H1 (cell line): ENCODE data around the gene ABHD1. TPM values are rescaled to one million over a fixed set of nuclear protein-coding genes. Genes with fewer than 3 reads are reported as not detected.

Source experiments
- CTCF ChIA-PET: fragments of 300-600 bp; sonication (Branson Sonifier 250); formaldehyde crosslinking; loops from one replicate; lab custom pipeline; 2021; ENCODE audit not compliant: partially characterized antibody; lab: Charles Lee
- POLR2A ChIA-PET: fragments of 300-600 bp; sonication (Branson Sonifier 250); formaldehyde crosslinking; loops from one replicate; lab custom pipeline; 2021; ENCODE audit warnings: inconsistent platforms; ENCODE audit not compliant: partially characterized antibody; lab: Charles Lee
- DNase-seq, 2 experiments: peaks; one replicate each; pipeline versions ENCODE4 v3.0.0 to v3.0.0-alpha.2; 2010 to 2022; ENCODE audit warnings: low spot score in 2 of 2, low read depth in 1 of 2, mixed read lengths in 1 of 2
- FAIRE-seq: peaks from 2 replicates; lab custom pipeline; 2011; peaks lifted over from hg19 to GRCh38; lab: Jason Lieb, UNC
- H2AFZ ChIP-seq: 2 replicates; pipeline ENCODE4 v1.8.1; 2012; ENCODE audit warnings: low read length, inconsistent platforms
- H2AK5ac ChIP-seq: 2 replicates; pipeline ENCODE4 v1.6.1; 2013; ENCODE audit warnings: low read depth, low read length
- H2BK120ac ChIP-seq: replicated peaks from 2 replicates; pipeline ENCODE3; 2013; ENCODE audit warnings: low read depth, low read length, inconsistent platforms
- H2BK12ac ChIP-seq: 2 replicates; pipeline ENCODE4 v1.6.1; 2013; ENCODE audit warnings: low read depth, low read length
- H2BK15ac ChIP-seq: 2 replicates; pipeline ENCODE4 v1.6.1; 2013; ENCODE audit warnings: low read length
- H2BK20ac ChIP-seq: 2 replicates; pipeline ENCODE4 v1.6.1; 2013; ENCODE audit warnings: low read length
- H2BK5ac ChIP-seq: 2 replicates; pipeline ENCODE4 v1.6.1; 2013; ENCODE audit warnings: low read depth, low read length
- H3K14ac ChIP-seq: 2 replicates; pipeline ENCODE4 v1.6.1; 2013; ENCODE audit warnings: inconsistent platforms; ENCODE audit not compliant: insufficient read length
- H3K18ac ChIP-seq: 2 replicates; pipeline ENCODE4 v1.6.1; 2013; ENCODE audit warnings: low read length; ENCODE audit errors: extremely low read depth
- H3K23ac ChIP-seq: 2 replicates; pipeline ENCODE4 v1.6.1; 2013; ENCODE audit warnings: inconsistent platforms; ENCODE audit not compliant: insufficient read length
- H3K23me2 ChIP-seq: 2 replicates; pipeline ENCODE4 v1.6.1; 2013; ENCODE audit warnings: low read depth, low read length
- H3K27ac ChIP-seq: 2 replicates; pipeline ENCODE4 v1.6.1; 2011; ENCODE audit warnings: low read depth, low read length, inconsistent platforms
- H3K27me3 ChIP-seq, 4 experiments: replicated peaks in 1 of 4; 1 replicate in 1 of 4; 2 replicates in 3 of 4; pipeline versions ENCODE4 v1.6.1 to v1.8.1; 2011 to 2013; ENCODE audit warnings: low read length in 3 of 4, mild to moderate bottlenecking in 3 of 4, inconsistent platforms in 2 of 4, mixed read lengths in 2 of 4, moderate library complexity in 1 of 4; ENCODE audit not compliant: control insufficient read depth in 3 of 4, insufficient read depth in 3 of 4; ENCODE audit errors: extremely low read depth in 1 of 4
- H3K36me3 ChIP-seq, 4 experiments: 2 replicates each; pipeline versions ENCODE4 v1.6.1 to v1.8.1; 2011 to 2013; ENCODE audit warnings: mild to moderate bottlenecking in 4 of 4, low read length in 3 of 4, moderate library complexity in 2 of 4, control low read depth in 1 of 4, inconsistent platforms in 1 of 4; ENCODE audit not compliant: insufficient read depth in 4 of 4, control insufficient read depth in 2 of 4
- H3K4ac ChIP-seq: replicated peaks from 2 replicates; pipeline ENCODE3; 2013; ENCODE audit warnings: low read length, low read depth, mixed read lengths, inconsistent platforms; ENCODE audit not compliant: insufficient read length
- H3K4me1 ChIP-seq, 4 experiments: replicated peaks in 1 of 4; 1 replicate in 1 of 4; 2 replicates in 3 of 4; pipeline versions ENCODE4 v1.6.1 to v1.8.1; 2011 to 2013; ENCODE audit warnings: low read length in 3 of 4, inconsistent platforms in 2 of 4, mixed read lengths in 1 of 4; ENCODE audit not compliant: insufficient read depth in 4 of 4, control insufficient read depth in 3 of 4
- H3K4me2 ChIP-seq, 2 experiments: 2 replicates each; pipeline versions ENCODE4 v1.6.1 to v1.8.1; 2011 to 2013; ENCODE audit warnings: low read depth in 2 of 2, low read length in 2 of 2, control low read depth in 1 of 2, inconsistent platforms in 1 of 2, mild to moderate bottlenecking in 1 of 2; ENCODE audit not compliant: insufficient read depth in 1 of 2
- H3K4me3 ChIP-seq, 4 experiments: fragments of 200-600, 300-600 bp in 1 of 4; sonication (generic), shearing (Covaris generic), sonication (Bioruptor Twin) in 1 of 4; 2 replicates each; pipeline versions ENCODE4 v1.5.1 to v1.8.1; 2011 to 2016; ENCODE audit warnings: low read length in 4 of 4, low read depth in 3 of 4, control low read depth in 2 of 4, inconsistent platforms in 2 of 4, mild to moderate bottlenecking in 2 of 4, mixed read lengths in 1 of 4, moderate library complexity in 1 of 4; ENCODE audit not compliant: insufficient read depth in 2 of 4; ENCODE audit errors: extremely low read depth in 1 of 4
- H3K56ac ChIP-seq: replicated peaks from 2 replicates; pipeline ENCODE3; 2013; ENCODE audit warnings: low read depth, mild to moderate bottlenecking, mixed read lengths, low read length, inconsistent platforms; ENCODE audit not compliant: insufficient read length
- H3K79me1 ChIP-seq: 2 replicates; pipeline ENCODE4 v1.6.1; 2013; ENCODE audit warnings: low read depth, low read length, control low read depth
- H3K79me2 ChIP-seq, 2 experiments: 2 replicates each; pipeline versions ENCODE4 v1.6.1 to v1.8.1; 2012 to 2013; ENCODE audit warnings: low read length in 2 of 2, mild to moderate bottlenecking in 2 of 2, inconsistent platforms in 1 of 2; ENCODE audit not compliant: insufficient read depth in 2 of 2, control insufficient read depth in 1 of 2
- H3K9ac ChIP-seq, 4 experiments: replicated peaks in 1 of 4; 1 replicate in 1 of 4; 2 replicates in 3 of 4; pipeline versions ENCODE4 v1.6.1 to v1.8.1; 2011 to 2013; ENCODE audit warnings: low read depth in 3 of 4, low read length in 3 of 4, control low read depth in 2 of 4, mild to moderate bottlenecking in 2 of 4, moderate library complexity in 2 of 4, inconsistent platforms in 1 of 4; ENCODE audit errors: extremely low read depth in 1 of 4
- H3K9me3 ChIP-seq, 2 experiments: 2 replicates each; pipeline versions ENCODE4 v1.6.1 to v1.8.1; 2012 to 2013; ENCODE audit warnings: mild to moderate bottlenecking in 2 of 2, moderate library complexity in 2 of 2, control low read depth in 1 of 2, inconsistent platforms in 1 of 2, low read depth in 1 of 2, low read length in 1 of 2, mixed read lengths in 1 of 2; ENCODE audit not compliant: insufficient read depth in 2 of 2
- H4K20me1 ChIP-seq, 2 experiments: replicated peaks in 1 of 2; 2 replicates each; pipeline versions ENCODE3 to v1.8.1; 2011 to 2013; ENCODE audit warnings: inconsistent platforms in 2 of 2, low read length in 2 of 2, mild to moderate bottlenecking in 1 of 2; ENCODE audit not compliant: insufficient read depth in 2 of 2, control insufficient read depth in 1 of 2
- H4K5ac ChIP-seq: 2 replicates; pipeline ENCODE4 v1.6.1; 2013; ENCODE audit warnings: low read length, low read depth, mixed read lengths, inconsistent platforms; ENCODE audit not compliant: insufficient read length
- H4K8ac ChIP-seq: 2 replicates; pipeline ENCODE4 v1.8.0; 2013; ENCODE audit warnings: mild to moderate bottlenecking, moderate library complexity, low read length, inconsistent platforms; ENCODE audit not compliant: insufficient read depth; ENCODE audit errors: extremely low read depth
- H4K91ac ChIP-seq: replicated peaks from 2 replicates; pipeline ENCODE3; 2013; ENCODE audit warnings: low read length, mixed read lengths, inconsistent platforms; ENCODE audit not compliant: insufficient read length
- TEAD4 ChIP-seq: IDR thresholded peaks from 2 replicates; pipeline ENCODE4 v1.6.1; 2012; ENCODE audit warnings: low read depth, low read length, inconsistent platforms, mixed read lengths
- YY1 ChIP-seq: IDR thresholded peaks from 2 replicates; pipeline ENCODE4 v1.6.1; 2011; ENCODE audit warnings: low read depth, mild to moderate bottlenecking, low read length
- WGBS, 2 experiments: shearing (Covaris generic) in 1 of 2; methylation state at CpG; one replicate each; pipeline versions ENCODE4 v1.1.6 to v1.1.7; 2013 to 2015; ENCODE audit warnings: low lambda C conversion rate in 2 of 2, mixed read lengths in 2 of 2, inconsistent platforms in 1 of 2, low coverage in 1 of 2, missing lambda C conversion rate in 1 of 2; ENCODE audit not compliant: insufficient replicate concordance in 2 of 2, insufficient coverage in 1 of 2, insufficient read length in 1 of 2; ENCODE audit errors: extremely low coverage in 1 of 2, missing lambda C conversion rate in 1 of 2; 5-methylcytosine and 5-hydroxymethylcytosine counted together
- polyA plus RNA-seq, 7 experiments: library from polyadenylated mRNA; depleted of rRNA in 3 of 7; stranded (reverse) in 5 of 7; unstranded in 2 of 7; fragments of >200 nt in 5 of 7; fragments of 200-250 nt in 2 of 7; gene quantifications; 1 replicate in 5 of 7; 2 replicates in 1 of 7; 4 replicates in 1 of 7; pipeline versions ENCODE4 v1.2.1 to v1.2.3, GENCODE V29; 2011 to 2013; ENCODE audit warnings: missing spikeins in 2 of 7, mixed read lengths in 2 of 7
- total RNA-seq: library from RNA; stranded (reverse); fragmentation: NEBNext Ultra II Directional; extraction: Animal tissue kit (Norgen Biotek cat#: 25700); gene quantifications from 2 replicates; pipeline ENCODE4 v1.2.1, GENCODE V29; 2021

Gene ABHD1
- total and polyA plus RNA-seq, 2 of the 8 experiments (the other 6 are each of a cell fraction or from before 2014, with no cell fraction given): 0.20 to 1.1 TPM

DNA sequence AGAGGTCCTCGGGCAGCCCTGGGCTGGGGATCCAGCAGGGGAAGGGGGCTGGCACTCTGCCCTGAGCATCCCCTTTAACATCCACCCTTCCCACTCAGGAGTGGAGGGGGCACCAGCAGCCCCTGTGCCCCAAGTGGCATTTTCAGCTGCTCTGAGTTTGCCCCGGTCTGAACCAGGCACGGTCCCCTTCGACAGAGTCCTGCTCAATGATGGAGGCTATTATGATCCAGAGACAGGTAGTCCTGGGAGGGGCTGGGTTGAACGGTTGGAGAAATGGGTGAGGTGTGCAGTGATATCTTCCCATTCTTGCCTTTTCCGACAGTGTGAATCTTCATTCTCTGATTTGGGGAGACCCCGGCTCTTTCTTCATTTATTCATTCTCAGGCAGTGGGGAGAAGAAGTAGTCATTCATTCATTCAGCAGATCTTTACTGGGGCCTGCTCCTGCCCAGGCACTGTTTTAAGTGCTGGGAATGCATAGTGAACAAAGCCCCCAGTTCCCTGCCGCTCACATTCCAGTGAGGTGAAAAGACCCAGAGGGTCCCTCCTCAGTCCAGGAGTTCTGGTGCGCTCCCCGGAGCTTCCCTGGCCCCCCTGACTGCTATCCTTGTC, 38.4 kb upstream of the ABHD1 start:
- Histone ChIP-seq H4K20me1 (peaks cover 0 to 1% of the 10 kb centered on the region in 2 experiments), H3K4me2 (peak overlapping the region; percentile 70 to 84), H2AK5ac (no peak overlapping the region), H3K36me3 (no peaks in the 10 kb centered on the region), H3K18ac (no peak overlapping the region), H2BK12ac (no peak overlapping the region; the same call in 1 of the 2 replicates), H3K14ac (no peak overlapping the region), H4K91ac (no peak overlapping the region), H3K27ac (no peak overlapping the region), H3K4me3 (peak overlapping the region; percentile 44 to 75 (median 57); a peak in 7 of 8 replicates), H3K79me1 (no peaks in the 10 kb centered on the region), H3K23ac (no peak overlapping the region), H4K5ac (no peak overlapping the region), H2BK5ac (no peak overlapping the region), H3K4me1 (peaks cover 4 to 28% (median 10%) of the 10 kb centered on the region in 4 experiments; a peak in 6 of 7 replicates), H3K79me2 (no peaks in the 10 kb centered on the region), H4K8ac (peak overlapping the region; percentile 85), H3K56ac (no peak overlapping the region), H3K23me2 (peaks cover 13% of the 10 kb centered on the region; the same call in 1 of the 2 replicates), H2BK120ac (no peak overlapping the region), H3K9me3 (no peaks in the 10 kb centered on the region), H3K9ac (peak overlapping the region in 1 of 4 experiments; percentile 50; a peak in 2 of 7 replicates), H2BK20ac (0 out of 2 replicates have a peak overlapping the region, but pooled peaks have one; percentile 72), H2AFZ (no peak overlapping the region), H2BK15ac (no peak overlapping the region), H3K4ac (no peak overlapping the region), H3K27me3 (peaks cover 0 to 9% (median 4%) of the 10 kb centered on the region in 4 experiments; a peak in 2 of 7 replicates)
- POLR2A ChIA-PET: interaction anchor here (0.6 to 5.9 kb wide), 8 partner anchors 12 to 271 kb away, joined by 3 to 63 read pairs (median 6); partner anchors contain the start of genes AGBL5, ATRAID, GTF3C2 and OST4
- CTCF ChIA-PET: interaction anchor here (0.7 to 16.5 kb wide), 12 partner anchors 8 to 206 kb away, joined by 3 to 160 read pairs (median 4); partner anchors contain the start of genes AGBL5 and PREB
- no peak for TF ChIP-seq YY1
- TF ChIP-seq TEAD4: 0 out of 2 replicates have a peak, but pooled peaks have one; percentile 27
- FAIRE-seq: no peak
- no peak for DNase-seq
- WGBS, 2 experiments: 62% methylated on average over 10 of the region's 10 CpGs; no CpG with 5 or more reads in 1 of the 2 experiments
